OCI-LY7 (cell line): Measurements from ENCODE around the gene XYLT1. TPM values are rescaled to one million over a fixed set of nuclear protein-coding genes. Genes with fewer than 3 reads are reported as not detected.

ENCODE experiments used
- BruUV-seq: library from RNA; stranded (reverse); fragments of 400-500 nt; replicated peaks from 2 replicates; lab custom pipeline; 2021; lab: Mats Ljungman, UMichigan
- CTCF ChIA-PET: fragments of 300-600 bp; sonication (Branson Sonifier 250); formaldehyde crosslinking; loops from one replicate; lab custom pipeline; 2022; ENCODE audit warnings: antibody characterized with exemption; ENCODE audit not compliant: unreplicated experiment; lab: Charles Lee
- POLR2A ChIA-PET: fragments of 300-600 bp; sonication (Branson Sonifier 250); formaldehyde crosslinking; loops from one replicate; lab custom pipeline; 2022; ENCODE audit warnings: antibody characterized with exemption; lab: Charles Lee
- DNase-seq: peaks from one replicate; pipeline ENCODE4 v3.0.0-alpha.2; 2015; ENCODE audit warnings: low spot score
- H2AFZ ChIP-seq: fragments of 200-600 bp; sonication (generic), shearing (Covaris generic); 2 replicates; pipeline ENCODE4 v1.6.1; 2014; ENCODE audit warnings: mild to moderate bottlenecking, antibody characterized with exemption, low read length, moderate library complexity
- H3K27ac ChIP-seq: fragments of 200-600 bp; sonication (generic); 2 replicates; pipeline ENCODE4 v1.5.1; 2014; ENCODE audit warnings: mixed run types, low read depth, mild to moderate bottlenecking, moderate library complexity, low read length, inconsistent platforms; ENCODE audit not compliant: poor library complexity, severe bottlenecking
- H3K36me3 ChIP-seq: fragments of 200-600 bp; sonication (generic); 2 replicates; pipeline ENCODE4 v1.6.1; 2014; ENCODE audit warnings: mild to moderate bottlenecking, antibody characterized with exemption, low read length, moderate library complexity, mixed read lengths; ENCODE audit not compliant: insufficient read depth
- H3K4me1 ChIP-seq: fragments of 200-600 bp; sonication (generic); 2 replicates; pipeline ENCODE4 v1.5.1; 2014; ENCODE audit warnings: mild to moderate bottlenecking, low read length; ENCODE audit not compliant: insufficient read depth, poor library complexity, severe bottlenecking
- H3K4me2 ChIP-seq: fragments of 200-600 bp; sonication (generic); 2 replicates; pipeline ENCODE4 v1.6.1; 2014; ENCODE audit warnings: mild to moderate bottlenecking, low read length
- H3K4me3 ChIP-seq: fragments of 200-600 bp; sonication (generic); 2 replicates; pipeline ENCODE4 v1.5.1; 2014; ENCODE audit warnings: mild to moderate bottlenecking, low read depth, low read length; ENCODE audit not compliant: poor library complexity, severe bottlenecking
- H3K79me2 ChIP-seq: fragments of 200-600 bp; sonication (generic); 2 replicates; pipeline ENCODE4 v1.6.1; 2016; ENCODE audit warnings: low read depth, mild to moderate bottlenecking, low read length, moderate library complexity, mixed read lengths; ENCODE audit not compliant: insufficient read depth
- H3K9me2 ChIP-seq: fragments of 200-600 bp; sonication (generic); 2 replicates; pipeline ENCODE4 v1.6.1; 2016; ENCODE audit warnings: mild to moderate bottlenecking, low read length, mixed read lengths; ENCODE audit not compliant: insufficient read depth
- H3K9me3 ChIP-seq: fragments of 200-600 bp; sonication (generic); 2 replicates; pipeline ENCODE4 v1.6.1; 2014; ENCODE audit warnings: mild to moderate bottlenecking, mixed run types, low read length, mixed read lengths
- H4K20me1 ChIP-seq: fragments of 200-600 bp; sonication (generic); 2 replicates; pipeline ENCODE4 v1.6.1; 2014; ENCODE audit warnings: mild to moderate bottlenecking, antibody characterized with exemption, low read length, moderate library complexity, mixed read lengths; ENCODE audit not compliant: insufficient read depth
- CTCF ChIP-seq: fragments of 200-600 bp; sonication (generic); conservative IDR thresholded peaks from 2 replicates; pipeline ENCODE4 v1.5.1; 2014; ENCODE audit warnings: mild to moderate bottlenecking, antibody characterized with exemption, low read length, moderate library complexity, mixed read lengths
- EZH2phosphoT487 ChIP-seq: fragments of 200-600 bp; sonication (generic); IDR thresholded peaks from 2 replicates; pipeline ENCODE4 v1.6.1; 2018; ENCODE audit warnings: low read depth, borderline replicate concordance, mild to moderate bottlenecking, mixed run types, antibody characterized with exemption, low read length, moderate library complexity, mixed read lengths
- intact Hi-C: fragments of 100-400 bp; cut with micrococcal nuclease; formaldehyde crosslinking; loops from one replicate; pipeline ENCODE4 v1.10.0; 2022; ENCODE audit not compliant: unreplicated experiment
- total RNA-seq, 2 experiments: library from RNA; depleted of rRNA in 1 of 2; stranded (reverse); fragments of >200 nt in 1 of 2; shearing (Covaris generic) in 1 of 2; gene quantifications; 2 replicates each; pipeline ENCODE4 v1.2.3, GENCODE V29; 2014 to 2022

The XYLT1 gene
- total RNA-seq, 2 experiments from 2014 or later, result 36.3 to 50.0 TPM

- Histone ChIP-seq H3K4me2 (peak overlapping the region; percentile 84), H3K4me1 (peaks cover 85% of the 10 kb centered on the region), H2AFZ (no peak overlapping the region), H3K9me3 (no peaks in the 10 kb centered on the region), H3K9me2 (no peaks in the 10 kb centered on the region), H4K20me1 (no peaks in the 10 kb centered on the region), H3K27ac (peak overlapping the region; percentile 99), H3K36me3 (no peaks in the 10 kb centered on the region), H3K79me2 (peaks cover 43% of the 10 kb centered on the region; the same call in 1 of the 2 replicates), H3K4me3 (peak overlapping the region; percentile 45)
- TF ChIP-seq EZH2phosphoT487 (no peak), CTCF (no peak)
- BruUV-seq, result no TSS peak
- ChIA-PET CTCF (interaction anchor here (1.1 to 2.1 kb wide), 5 partner anchors 19 to 162 kb away, joined by 3 to 8 read pairs (median 4); no protein-coding TSS in a partner anchor), POLR2A (interaction anchor here (0.5 to 4.8 kb wide), 17 partner anchors 8 to 166 kb away, joined by 3 to 47 read pairs (median 5); no protein-coding TSS in a partner anchor)
- peak; percentile 99 for DNase-seq
- intact Hi-C loops, result loop anchor here (1.0 to 5.0 kb wide), 8 partner anchors 19 to 167 kb away; no protein-coding TSS in a partner anchor
Observed at GRCh38 chr16:17301593-17302135, 169.1 kb downstream of the XYLT1 start.

- TF ChIP-seq EZH2phosphoT487 (no peak), CTCF (no peak)
- Histone ChIP-seq H3K9me2 (no peaks in the 10 kb centered on the region), H3K36me3 (no peaks in the 10 kb centered on the region), H3K9me3 (no peaks in the 10 kb centered on the region), H4K20me1 (no peaks in the 10 kb centered on the region), H3K4me1 (peaks cover 88% of the 10 kb centered on the region), H3K4me3 (peak overlapping the region; percentile 59), H3K79me2 (peaks cover 43% of the 10 kb centered on the region; the same call in 1 of the 2 replicates), H3K27ac (peak overlapping the region; percentile 99), H2AFZ (peak overlapping the region; percentile 21; the same call in 1 of the 2 replicates), H3K4me2 (peak overlapping the region; percentile 84)
- POLR2A ChIA-PET, result interaction anchor here (0.7 to 4.8 kb wide), 15 partner anchors 8 to 167 kb away, joined by 3 to 47 read pairs (median 5); no protein-coding TSS in a partner anchor
- DNase-seq, result no peak
- CTCF ChIA-PET, result interaction anchor here (1.3 to 1.9 kb wide), 2 partner anchors 25 to 69 kb away, joined by 4 read pairs; no protein-coding TSS in a partner anchor
- intact Hi-C loops, result loop anchor here (1.0 to 5.0 kb wide), 8 partner anchors 19 to 166 kb away; no protein-coding TSS in a partner anchor
- BruUV-seq, result TSS peak; percentile 42
Observed at GRCh38 chr16:17301184-17301583, 169.6 kb downstream of the XYLT1 start.
